Left lung (tissue), 10 donors: ENCODE results near the gene MVK. TPM values are rescaled to one million over a fixed set of nuclear protein-coding genes. Genes with fewer than 3 reads are reported as not detected.

ENCODE experiments used
- ATAC-seq: fragments of 200-7000 bp; cut with Tn5 transposase; one replicate; pipeline ENCODE4 v1.9.1; 2020; ENCODE audit warnings: moderate library complexity
- DNase-seq, 4 donors: peaks; one replicate each; pipeline ENCODE4 v3.0.0-alpha.2; 2013 to 2020
- H3K27ac ChIP-seq, 2 donors: fragments of 200-600 bp; sonication (generic) in 1 of 2; one replicate each; pipeline versions ENCODE4 v1.5.0 to v1.8.0; 2020 to 2021
- H3K27me3 ChIP-seq, 2 donors: fragments of 200-600 bp; sonication (generic) in 1 of 2; one replicate each; pipeline versions ENCODE4 v1.5.0 to v1.8.0; 2020 to 2021
- H3K36me3 ChIP-seq, 2 donors: fragments of 200-600 bp; sonication (generic) in 1 of 2; one replicate each; pipeline versions ENCODE4 v1.5.0 to v1.8.0; 2020 to 2021
- H3K4me1 ChIP-seq, 2 donors: fragments of 200-600 bp; one replicate each; pipeline ENCODE4 v1.8.0; 2021
- H3K4me3 ChIP-seq, 2 donors: fragments of 200-600 bp; sonication (generic) in 1 of 2; one replicate each; pipeline versions ENCODE4 v1.5.0 to v1.8.0; 2020 to 2021; ENCODE audit warnings: mild to moderate bottlenecking in 1 of 2
- H3K9me3 ChIP-seq, 2 donors: fragments of 200-600 bp; sonication (generic) in 1 of 2; one replicate each; pipeline versions ENCODE4 v1.5.0 to v1.8.0; 2020 to 2021
- CTCF ChIP-seq, 2 donors: fragments of 200-600 bp; sonication (generic) in 1 of 2; IDR thresholded peaks; one replicate each; pipeline versions ENCODE4 v1.5.0 to v1.8.0; 2021; ENCODE audit warnings: antibody characterized with exemption in 2 of 2
- intact Hi-C, 2 donors: fragments of 100-400 bp; cut with DNase I; formaldehyde crosslinking; loops; one replicate each; pipeline versions ENCODE4 v1.11.2 to v1.14.2; 2022
- polyA plus RNA-seq, 6 donors: library from polyadenylated mRNA; unstranded; fragments of 120-200 nt; gene quantifications; one replicate each; pipeline ENCODE4 v1.2.1, GENCODE V29; 2013; ENCODE audit not compliant: insufficient read length in 6 of 6
- total RNA-seq, 2 donors: library from RNA; stranded (reverse); fragmentation: NEBNext Ultra II Directional; extraction: Animal tissue kit (Norgen Biotek cat#: 25700); gene quantifications; one replicate each; pipeline ENCODE4 v1.2.1, GENCODE V29; 2021
- donor health status: DM: no; HTN: yes; CAD: no.
- donor health status: DM: no; HTN: no; CAD: no.

The MVK gene
- total and polyA plus RNA-seq, 8 donors = 11.1 to 46.1 (median 16.3) TPM

GRCh38 chr12:109544955-109545531, 28.6 kb upstream of the MVK start:
- H3K9me3 ChIP-seq = no peaks in the 10 kb centered on the region
- DNase-seq (peak in 1 of 4 donors; percentile 70), ATAC-seq (peak; percentile 16)
- H3K4me3 ChIP-seq = no peak overlapping the region
- intact Hi-C loops = no loop called here
- H3K27me3 ChIP-seq = peaks cover 0 to 30% of the 10 kb centered on the region in 2 donors
- H3K36me3 ChIP-seq = no peaks in the 10 kb centered on the region
- no peaks in the 10 kb centered on the region for H3K4me1 ChIP-seq
- H3K27ac ChIP-seq = no peak overlapping the region
- no peak for TF ChIP-seq CTCF (IDR thresholded peaks at IDR 0.05)

- Histone ChIP-seq H3K36me3 (no peaks in the 10 kb centered on the region), H3K27me3 (peaks cover 0 to 38% of the 10 kb centered on the region in 2 donors), H3K4me3 (no peak overlapping the region), H3K4me1 (no peaks in the 10 kb centered on the region), H3K27ac (no peak overlapping the region), H3K9me3 (no peaks in the 10 kb centered on the region)
- peak in 1 of 4 donors; percentile 13 for DNase-seq
- no peak for ATAC-seq
- TF ChIP-seq CTCF (IDR thresholded peaks at IDR 0.05) = no peak
- intact Hi-C loops = no loop called here
These were observed 27.8 kb upstream of the MVK start for GRCh38 chr12:109545826-109546225.

- Histone ChIP-seq H3K27me3 (peaks cover 0 to 44% of the 10 kb centered on the region in 2 donors), H3K36me3 (no peaks in the 10 kb centered on the region), H3K4me1 (no peaks in the 10 kb centered on the region), H3K4me3 (no peak overlapping the region), H3K27ac (no peak overlapping the region), H3K9me3 (no peaks in the 10 kb centered on the region)
- ATAC-seq (no peak), DNase-seq (peak in 1 of 4 donors; percentile 58)
- no peak for TF ChIP-seq CTCF (IDR thresholded peaks at IDR 0.05)
- intact Hi-C loops = no loop called here
These were observed 26.3 kb upstream of the MVK start for GRCh38 chr12:109547286-109547685.

GRCh38 chr12:109548258-109548657, 25.3 kb upstream of the MVK start:
- Histone ChIP-seq H3K27ac (no peak overlapping the region), H3K4me1 (no peaks in the 10 kb centered on the region), H3K9me3 (no peaks in the 10 kb centered on the region), H3K36me3 (no peaks in the 10 kb centered on the region), H3K4me3 (no peak overlapping the region), H3K27me3 (peaks cover 0 to 48% of the 10 kb centered on the region in 2 donors)
- DNase-seq (peak in 1 of 4 donors; percentile 9), ATAC-seq (no peak)
- no peak for TF ChIP-seq CTCF (IDR thresholded peaks at IDR 0.05)
- intact Hi-C loops = no loop called here

- Histone ChIP-seq H3K27me3 (peaks cover 0 to 57% of the 10 kb centered on the region in 2 donors), H3K27ac (no peak overlapping the region), H3K36me3 (no peaks in the 10 kb centered on the region), H3K4me1 (no peaks in the 10 kb centered on the region), H3K4me3 (no peak overlapping the region), H3K9me3 (no peaks in the 10 kb centered on the region)
- TF ChIP-seq CTCF (IDR thresholded peaks at IDR 0.05) = no peak
- intact Hi-C loops = no loop called here
- ATAC-seq (no peak), DNase-seq (no peak)
These were observed 23.9 kb upstream of the MVK start for GRCh38 chr12:109549613-109550270.
